Transverse colon (tissue), 4 donors: ENCODE measurements around the gene RAPGEF4.

Source experiments
- POLR2AphosphoS5 ChIP-seq, 3 donors: sonication (generic); formaldehyde crosslinking; IDR thresholded peaks; one replicate each; pipeline ENCODE4 v1.6.1; 2016; ENCODE audit warnings: antibody characterized with exemption in 3 of 3
- TF ChIP-seq, protein P1 (sequence below), 5 experiments: fragments of 200-600 bp in 3 of 5; fragments of 450-650 bp in 2 of 5; sonication (generic) in 3 of 5; IDR thresholded peaks; 1 replicate in 2 of 5; 2 replicates in 3 of 5; pipeline ENCODE4 v1.5.1; 2016 to 2017; ENCODE audit warnings: antibody characterized with exemption in 5 of 5, inconsistent platforms in 3 of 5, mild to moderate bottlenecking in 2 of 5, moderate library complexity in 1 of 5

DNA sequence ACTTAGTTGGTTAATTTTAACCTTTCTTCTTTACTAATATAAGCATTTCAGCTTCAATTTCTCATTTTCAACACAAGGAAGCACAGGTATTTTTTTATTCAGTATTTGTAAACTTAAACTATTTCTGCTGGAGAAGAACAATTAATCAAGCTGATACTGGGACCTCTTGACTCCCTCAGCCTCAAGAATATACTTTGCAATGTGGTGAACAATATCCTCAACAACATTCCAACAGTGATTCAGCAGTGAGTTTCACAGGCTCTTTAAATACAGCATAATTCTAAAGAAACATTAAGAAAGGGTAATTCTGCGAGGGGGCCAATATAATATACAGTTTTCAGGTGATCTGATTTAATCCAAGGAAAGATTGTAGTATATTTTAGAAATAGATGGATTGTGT lies 10.0 kb downstream of the RAPGEF4 start:
- TF ChIP-seq, protein P1, sequence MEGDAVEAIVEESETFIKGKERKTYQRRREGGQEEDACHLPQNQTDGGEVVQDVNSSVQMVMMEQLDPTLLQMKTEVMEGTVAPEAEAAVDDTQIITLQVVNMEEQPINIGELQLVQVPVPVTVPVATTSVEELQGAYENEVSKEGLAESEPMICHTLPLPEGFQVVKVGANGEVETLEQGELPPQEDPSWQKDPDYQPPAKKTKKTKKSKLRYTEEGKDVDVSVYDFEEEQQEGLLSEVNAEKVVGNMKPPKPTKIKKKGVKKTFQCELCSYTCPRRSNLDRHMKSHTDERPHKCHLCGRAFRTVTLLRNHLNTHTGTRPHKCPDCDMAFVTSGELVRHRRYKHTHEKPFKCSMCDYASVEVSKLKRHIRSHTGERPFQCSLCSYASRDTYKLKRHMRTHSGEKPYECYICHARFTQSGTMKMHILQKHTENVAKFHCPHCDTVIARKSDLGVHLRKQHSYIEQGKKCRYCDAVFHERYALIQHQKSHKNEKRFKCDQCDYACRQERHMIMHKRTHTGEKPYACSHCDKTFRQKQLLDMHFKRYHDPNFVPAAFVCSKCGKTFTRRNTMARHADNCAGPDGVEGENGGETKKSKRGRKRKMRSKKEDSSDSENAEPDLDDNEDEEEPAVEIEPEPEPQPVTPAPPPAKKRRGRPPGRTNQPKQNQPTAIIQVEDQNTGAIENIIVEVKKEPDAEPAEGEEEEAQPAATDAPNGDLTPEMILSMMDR (IDR thresholded peaks at IDR 0.05) = no peak
- TF ChIP-seq POLR2AphosphoS5 (IDR thresholded peaks at IDR 0.05) = no peak
